Psoas muscle (tissue), 8 donors: Measurements from ENCODE around the gene FXN. TPM values are rescaled to one million over a fixed set of nuclear protein-coding genes. Genes with fewer than 3 reads are reported as not detected.

ENCODE experiments used
- ATAC-seq, 4 donors: fragments of 200-7000 bp; cut with Tn5 transposase; one replicate each; pipeline ENCODE4 v1.9.1; 2020; ENCODE audit warnings: moderate library complexity in 3 of 4, mild to moderate bottlenecking in 2 of 4
- DNase-seq, 2 donors: peaks; one replicate each; pipeline ENCODE4 v3.0.0-alpha.2; 2020
- H3K27ac ChIP-seq: fragments of 200-600 bp; one replicate; pipeline ENCODE4 v1.8.0; 2022
- H3K27me3 ChIP-seq, 3 donors: fragments of 200-600 bp in 1 of 3; one replicate each; pipeline versions ENCODE4 v1.6.1 to v1.8.0; 2013 to 2022; ENCODE audit warnings: low read length in 2 of 3, mild to moderate bottlenecking in 2 of 3, moderate library complexity in 1 of 3; ENCODE audit not compliant: insufficient read depth in 3 of 3
- H3K36me3 ChIP-seq, 2 donors: fragments of 200-600 bp in 1 of 2; one replicate each; pipeline versions ENCODE4 v1.6.1 to v1.8.0; 2013 to 2022; ENCODE audit warnings: low read depth in 1 of 2, mild to moderate bottlenecking in 1 of 2, moderate library complexity in 1 of 2; ENCODE audit not compliant: insufficient read depth in 1 of 2
- H3K4me1 ChIP-seq: fragments of 200-600 bp; one replicate; pipeline ENCODE4 v1.8.0; 2022
- H3K4me3 ChIP-seq: fragments of 200-600 bp; one replicate; pipeline ENCODE4 v1.8.0; 2022; ENCODE audit warnings: mild to moderate bottlenecking
- H3K9me3 ChIP-seq: fragments of 200-600 bp; one replicate; pipeline ENCODE4 v1.8.0; 2022
- WGBS, 3 donors: extraction: QIAGEN DNeasy Blood & Tissue Kit; methylation state at CpG; one replicate each; pipeline versions ENCODE4 v1.1.6 to v1.1.7; 2013; 5-methylcytosine and 5-hydroxymethylcytosine counted together
- intact Hi-C, 2 donors: fragments of 100-400 bp; cut with DNase I; formaldehyde crosslinking; loops; one replicate each; pipeline versions ENCODE4 v1.11.0 to v1.14.2; 2022
- polyA plus RNA-seq, 3 donors: library from polyadenylated mRNA; stranded (reverse); fragments of 200-250 nt; gene quantifications; one replicate each; pipeline ENCODE4 v1.2.3, GENCODE V29; 2013
- total RNA-seq, 4 donors: library from RNA; stranded (reverse); fragmentation: NEBNext Ultra II Directional in 2 of 4; extraction: Animal tissue kit (Norgen Biotek cat#: 25700) in 2 of 4; gene quantifications; one replicate each; pipeline versions ENCODE4 v1.2.1 to v1.2.4, GENCODE V29; 2021 to 2023
- TF ChIP-seq, protein P1 (sequence below): fragments of 200-600 bp; IDR thresholded peaks from one replicate; pipeline ENCODE4 v1.8.0; 2022; ENCODE audit warnings: antibody characterized with exemption
- donor health status: healthy with polysubstance abuse.
- donor health status: DM: no; HTN: no; CAD: no; lungs with moderate emphysema.
- donor health status: Bipolar disorder and iron deficiency.
- donor health status: healthy.
- donor health status: DM: yes; HTN: yes; CAD: no.
- donor health status: DM: no; HTN: no; CAD: no.
- donor health status: DM: no; HTN: no; CAD: no.
- donor health status: DM: yes; HTN: yes; CAD: no.

FXN gene
- total and polyA plus RNA-seq, 7 donors: 10.4 to 25.0 (median 19.0) TPM

DNA sequence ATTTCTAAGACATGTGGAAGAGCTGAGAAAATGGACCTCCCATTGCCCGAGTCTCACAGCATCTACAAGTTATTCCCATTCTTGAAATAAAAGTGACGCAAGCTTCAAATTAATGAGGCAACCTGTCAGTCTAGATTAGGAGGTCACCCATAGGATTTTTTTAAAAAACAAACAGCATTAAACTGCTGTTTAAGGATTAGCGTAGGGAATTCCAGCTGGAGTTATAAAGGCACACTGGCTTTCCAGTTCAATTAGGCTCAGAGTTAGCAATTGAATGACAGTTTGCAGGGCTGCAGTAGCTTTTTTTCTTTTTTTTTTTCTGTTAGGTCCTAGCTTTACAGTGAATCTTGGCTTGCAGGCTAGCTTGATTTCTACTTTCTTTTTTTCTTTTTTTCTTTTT, 37.9 kb upstream of the FXN start:
- DNase-seq (no peak), ATAC-seq (no peak)
- Histone ChIP-seq H3K27me3 (no peaks in the 10 kb centered on the region), H3K27ac (no peak overlapping the region), H3K9me3 (no peaks in the 10 kb centered on the region), H3K36me3 (no peaks in the 10 kb centered on the region), H3K4me3 (no peak overlapping the region), H3K4me1 (no peaks in the 10 kb centered on the region)
- TF ChIP-seq, protein P1, sequence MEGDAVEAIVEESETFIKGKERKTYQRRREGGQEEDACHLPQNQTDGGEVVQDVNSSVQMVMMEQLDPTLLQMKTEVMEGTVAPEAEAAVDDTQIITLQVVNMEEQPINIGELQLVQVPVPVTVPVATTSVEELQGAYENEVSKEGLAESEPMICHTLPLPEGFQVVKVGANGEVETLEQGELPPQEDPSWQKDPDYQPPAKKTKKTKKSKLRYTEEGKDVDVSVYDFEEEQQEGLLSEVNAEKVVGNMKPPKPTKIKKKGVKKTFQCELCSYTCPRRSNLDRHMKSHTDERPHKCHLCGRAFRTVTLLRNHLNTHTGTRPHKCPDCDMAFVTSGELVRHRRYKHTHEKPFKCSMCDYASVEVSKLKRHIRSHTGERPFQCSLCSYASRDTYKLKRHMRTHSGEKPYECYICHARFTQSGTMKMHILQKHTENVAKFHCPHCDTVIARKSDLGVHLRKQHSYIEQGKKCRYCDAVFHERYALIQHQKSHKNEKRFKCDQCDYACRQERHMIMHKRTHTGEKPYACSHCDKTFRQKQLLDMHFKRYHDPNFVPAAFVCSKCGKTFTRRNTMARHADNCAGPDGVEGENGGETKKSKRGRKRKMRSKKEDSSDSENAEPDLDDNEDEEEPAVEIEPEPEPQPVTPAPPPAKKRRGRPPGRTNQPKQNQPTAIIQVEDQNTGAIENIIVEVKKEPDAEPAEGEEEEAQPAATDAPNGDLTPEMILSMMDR: no peak
- intact Hi-C loops: no loop called here
- WGBS, 3 donors: 70 to 79% (median 73%) methylated on average over 3 of the region's 3 CpGs

DNA sequence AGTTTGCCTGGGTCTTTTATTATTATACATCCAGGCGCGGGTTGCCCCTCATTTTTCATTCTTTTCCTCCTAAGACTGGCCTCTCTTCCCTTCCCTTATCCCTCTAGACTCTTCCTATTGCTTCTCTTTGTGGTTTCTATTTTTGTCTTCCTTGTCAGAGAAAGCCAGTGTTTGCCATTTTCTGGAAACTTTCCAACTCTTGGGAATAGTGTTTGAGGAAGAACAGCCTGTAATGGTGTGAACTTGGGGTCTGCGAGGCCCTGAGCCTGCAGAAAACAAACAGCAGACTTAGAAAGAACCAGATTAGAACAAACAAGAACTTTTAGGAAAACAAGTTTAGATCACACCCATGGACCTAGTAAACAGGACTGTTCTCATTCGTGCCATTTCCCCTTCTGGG, 37.2 kb upstream of the FXN start:
- intact Hi-C loops: no loop called here
- no peaks in the 10 kb centered on the region for H3K4me1 ChIP-seq
- H3K4me3 ChIP-seq: no peak overlapping the region
- TF ChIP-seq, protein P1: no peak
- H3K27ac ChIP-seq: no peak overlapping the region
- no peaks in the 10 kb centered on the region for H3K36me3 ChIP-seq
- 62 to 78% (median 71%) methylated on average over 4 of the region's 4 CpGs for WGBS, 3 donors
- no peaks in the 10 kb centered on the region for H3K27me3 ChIP-seq
- H3K9me3 ChIP-seq: no peaks in the 10 kb centered on the region
- DNase-seq (no peak), ATAC-seq (no peak)

DNA sequence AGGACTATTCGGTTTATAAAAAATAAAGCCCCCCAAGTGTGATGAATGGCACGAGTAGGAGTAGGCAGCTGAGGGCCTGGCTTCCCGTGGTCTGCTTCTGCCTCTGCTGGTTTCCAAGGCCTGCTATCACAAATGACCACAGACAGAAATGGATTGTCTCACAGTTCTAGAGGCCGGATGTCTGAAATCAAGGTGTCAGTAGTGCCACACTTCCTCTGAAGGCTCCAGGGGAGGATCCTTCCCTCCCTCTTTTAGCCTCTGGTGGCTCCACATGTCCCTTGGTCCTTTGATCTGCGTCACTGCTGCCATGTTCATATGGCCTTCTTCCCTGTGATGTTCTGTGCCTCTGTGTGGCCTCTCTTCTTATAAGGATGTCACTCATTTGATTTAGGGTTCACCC, 36.7 kb upstream of the FXN start:
- Histone ChIP-seq H3K27me3 (no peaks in the 10 kb centered on the region), H3K9me3 (no peaks in the 10 kb centered on the region), H3K36me3 (no peaks in the 10 kb centered on the region), H3K4me3 (no peak overlapping the region), H3K27ac (no peak overlapping the region), H3K4me1 (no peaks in the 10 kb centered on the region)
- WGBS, 3 donors: 74 to 80% (median 79%) methylated on average over 5 of the region's 5 CpGs
- no peak for DNase-seq
- ATAC-seq: no peak
- TF ChIP-seq, protein P1: no peak
- intact Hi-C loops: loop anchor here in 1 of 2 donors (1.0 kb wide), 1 partner anchor 414 kb away; no protein-coding TSS in a partner anchor

DNA sequence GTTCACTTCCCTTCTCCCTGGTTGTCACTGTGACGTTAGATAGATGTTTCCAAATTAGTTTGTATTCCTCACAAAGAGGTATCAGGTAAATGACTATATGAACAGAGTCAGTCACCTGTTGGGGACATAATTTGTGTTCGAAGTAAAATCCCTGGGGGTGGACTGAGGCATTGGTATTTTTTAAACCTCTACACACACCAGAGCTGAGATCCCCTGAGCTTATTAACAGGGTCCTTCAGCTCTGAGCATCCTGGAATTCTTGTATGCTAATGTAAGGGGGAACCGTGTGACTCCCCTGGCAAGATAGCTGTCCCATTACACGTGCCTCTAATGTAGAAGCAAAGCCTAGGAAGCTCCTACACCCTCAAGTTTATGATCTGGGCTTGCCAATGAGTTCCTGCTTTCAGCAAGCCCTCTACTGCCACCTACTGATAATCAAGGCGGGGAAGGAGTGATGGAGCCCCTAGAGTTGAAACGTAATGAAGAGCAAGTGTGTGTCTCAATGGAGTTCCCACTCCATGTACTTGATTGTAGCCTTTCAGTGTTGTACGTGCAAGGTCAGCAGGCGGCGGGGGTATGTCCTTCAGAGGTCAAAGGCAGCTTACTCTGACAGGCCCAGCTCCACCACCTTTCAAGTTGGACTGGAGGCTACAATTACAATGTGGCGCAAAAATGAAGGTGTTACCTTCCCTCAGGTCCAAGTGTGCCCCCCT, 36.0 kb upstream of the FXN start:
- no peak overlapping the region for H3K4me3 ChIP-seq
- H3K36me3 ChIP-seq: no peaks in the 10 kb centered on the region
- no peaks in the 10 kb centered on the region for H3K4me1 ChIP-seq
- no peaks in the 10 kb centered on the region for H3K9me3 ChIP-seq
- TF ChIP-seq, protein P1: peak; percentile 76
- no peaks in the 10 kb centered on the region for H3K27me3 ChIP-seq
- 34 to 38% (median 35%) methylated on average over 10 of the region's 10 CpGs for WGBS, 3 donors
- DNase-seq (no peak), ATAC-seq (peak; percentile 80 to 96 (median 84))
- intact Hi-C loops: loop anchor here (1.0 to 5.0 kb wide), 2 partner anchors 414 to 417 kb away; no protein-coding TSS in a partner anchor
- H3K27ac ChIP-seq: no peak overlapping the region
